ENCODE measurements around the gene BEGAIN. TPM values are rescaled to one million over a fixed set of nuclear protein-coding genes. Genes with fewer than 3 reads are reported as not detected.
"Not testable (repeated sequence)": the region's sequence is repeated elsewhere in the genome, so short reads cannot be mapped to it uniquely, and the experiment has no call there.

The BEGAIN gene
- total and polyA plus RNA-seq, 9 donors: 0.35 to 11.0 (median 4.6) TPM

DNA sequence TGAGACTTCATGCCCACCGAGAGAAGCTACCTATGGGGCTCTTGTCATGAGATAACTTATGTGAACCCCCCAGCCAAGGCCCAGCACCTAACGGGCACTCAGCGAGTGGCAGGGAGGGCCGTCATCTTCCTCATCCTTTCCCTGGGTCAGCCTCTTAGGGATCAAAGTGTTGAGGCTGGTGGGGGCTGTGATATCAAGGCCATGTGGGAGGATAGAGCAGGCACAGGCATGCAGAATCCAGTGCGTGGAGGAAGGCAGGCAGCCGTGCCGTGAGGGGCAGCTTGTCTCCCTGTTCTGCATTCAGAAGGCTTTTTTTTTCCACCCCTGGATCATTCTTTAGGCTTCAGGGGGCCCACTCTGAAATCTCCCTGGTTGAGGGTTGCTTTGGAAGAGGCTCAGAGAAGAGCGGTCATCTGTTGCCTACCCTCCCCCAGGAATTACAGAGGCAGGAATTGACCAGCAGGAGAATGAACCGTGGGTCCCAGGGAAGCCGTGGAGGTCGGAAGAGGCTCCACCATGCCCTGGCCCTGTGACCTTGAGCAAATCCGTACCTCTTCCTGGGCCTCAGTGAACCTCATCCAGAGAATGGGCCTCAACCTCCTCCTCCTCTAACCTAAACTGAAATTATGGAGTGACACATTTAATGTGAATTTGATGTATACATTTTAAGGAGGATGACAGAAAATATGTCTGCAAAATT lies 62.8 kb downstream of the BEGAIN start:
- no peak for TF ChIP-seq POLR2A (IDR thresholded peaks at IDR 0.05)
- TF ChIP-seq, protein P1, sequence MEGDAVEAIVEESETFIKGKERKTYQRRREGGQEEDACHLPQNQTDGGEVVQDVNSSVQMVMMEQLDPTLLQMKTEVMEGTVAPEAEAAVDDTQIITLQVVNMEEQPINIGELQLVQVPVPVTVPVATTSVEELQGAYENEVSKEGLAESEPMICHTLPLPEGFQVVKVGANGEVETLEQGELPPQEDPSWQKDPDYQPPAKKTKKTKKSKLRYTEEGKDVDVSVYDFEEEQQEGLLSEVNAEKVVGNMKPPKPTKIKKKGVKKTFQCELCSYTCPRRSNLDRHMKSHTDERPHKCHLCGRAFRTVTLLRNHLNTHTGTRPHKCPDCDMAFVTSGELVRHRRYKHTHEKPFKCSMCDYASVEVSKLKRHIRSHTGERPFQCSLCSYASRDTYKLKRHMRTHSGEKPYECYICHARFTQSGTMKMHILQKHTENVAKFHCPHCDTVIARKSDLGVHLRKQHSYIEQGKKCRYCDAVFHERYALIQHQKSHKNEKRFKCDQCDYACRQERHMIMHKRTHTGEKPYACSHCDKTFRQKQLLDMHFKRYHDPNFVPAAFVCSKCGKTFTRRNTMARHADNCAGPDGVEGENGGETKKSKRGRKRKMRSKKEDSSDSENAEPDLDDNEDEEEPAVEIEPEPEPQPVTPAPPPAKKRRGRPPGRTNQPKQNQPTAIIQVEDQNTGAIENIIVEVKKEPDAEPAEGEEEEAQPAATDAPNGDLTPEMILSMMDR (IDR thresholded peaks at IDR 0.05): no peak
- TF ChIP-seq EP300 (IDR thresholded peaks at IDR 0.05): no peak
- no peaks in the 10 kb centered on the region for H3K36me3 ChIP-seq
- no peaks in the 10 kb centered on the region for H3K9me3 ChIP-seq
- no peak overlapping the region for H3K4me3 ChIP-seq
- intact Hi-C loops (cut with DNase I): no loop called here
- H3K27ac ChIP-seq: no peak overlapping the region
- H3K27me3 ChIP-seq: no peaks in the 10 kb centered on the region
- no peak for DNase-seq
- H3K4me1 ChIP-seq (ENCODE audit: insufficient read depth): no peaks in the 10 kb centered on the region
- 63 to 80% (median 70%) methylated on average over 12 of the region's 12 CpGs for WGBS, 3 donors

DNA sequence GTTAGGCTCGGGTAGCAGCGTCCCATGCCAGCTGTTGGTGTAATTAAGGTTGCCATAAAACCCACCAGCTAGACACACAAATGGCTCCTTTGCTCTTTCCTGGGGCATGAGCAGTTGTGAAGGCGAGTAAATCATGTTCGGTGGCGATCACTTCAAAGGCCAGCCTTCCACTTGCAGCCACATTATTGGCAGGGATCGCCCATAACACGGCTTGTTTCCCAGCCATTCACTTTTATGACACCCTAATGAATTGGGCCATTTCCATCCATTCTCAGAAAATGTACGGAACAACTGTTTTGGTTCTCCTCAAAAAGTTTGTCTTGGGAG lies 63.4 kb downstream of the BEGAIN start:
- DNase-seq: no peak
- H3K4me1 ChIP-seq (ENCODE audit: insufficient read depth): no peaks in the 10 kb centered on the region
- no peak overlapping the region for H3K27ac ChIP-seq
- H3K9me3 ChIP-seq: no peaks in the 10 kb centered on the region
- H3K36me3 ChIP-seq: no peaks in the 10 kb centered on the region
- WGBS, 3 donors: 92 to 95% (median 93%) methylated on average over 8 of the region's 8 CpGs
- intact Hi-C loops (cut with DNase I): no loop called here
- H3K27me3 ChIP-seq: no peaks in the 10 kb centered on the region
- H3K4me3 ChIP-seq: no peak overlapping the region
- no peak for TF ChIP-seq POLR2A (IDR thresholded peaks at IDR 0.05)
- TF ChIP-seq EP300 (IDR thresholded peaks at IDR 0.05): no peak
- TF ChIP-seq, protein P1 (IDR thresholded peaks at IDR 0.05): no peak

DNA sequence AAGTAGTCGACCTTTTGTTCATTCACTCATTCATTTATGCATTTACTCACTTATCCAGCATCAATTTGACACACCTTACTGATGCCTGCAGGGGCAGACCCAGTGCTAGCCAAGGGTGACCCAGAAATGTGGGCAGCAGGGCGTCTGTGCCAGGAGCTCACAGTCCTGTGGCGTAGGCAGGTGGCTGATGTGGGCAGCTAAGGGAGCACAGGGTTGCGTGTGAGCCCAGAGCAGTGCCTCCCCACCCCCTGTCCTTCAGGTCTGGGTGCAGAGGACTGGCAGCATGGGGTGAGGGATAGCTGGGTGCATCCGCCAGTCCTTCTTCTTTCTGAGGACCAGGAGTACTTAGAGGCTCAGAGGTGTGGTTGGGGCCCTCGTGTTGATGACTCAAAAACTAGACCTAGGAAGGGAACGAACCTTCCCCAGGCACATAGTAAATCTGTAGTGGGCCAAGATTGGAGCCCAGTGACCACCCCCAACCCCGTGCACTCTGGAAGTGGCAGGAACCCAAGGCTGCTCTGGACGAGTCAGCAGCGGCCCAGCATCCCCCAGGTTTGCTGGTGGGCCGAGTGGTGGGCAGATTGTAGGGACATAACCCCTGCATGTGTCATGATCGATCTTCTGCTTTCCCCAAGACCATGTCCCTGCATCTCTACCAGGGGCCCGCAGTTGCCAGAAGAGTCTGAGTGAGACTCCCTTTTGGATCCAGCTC lies 63.9 kb downstream of the BEGAIN start:
- Histone ChIP-seq H3K27ac (no peak overlapping the region), H3K9me3 (no peaks in the 10 kb centered on the region), H3K4me3 (no peak overlapping the region), H3K27me3 (no peaks in the 10 kb centered on the region), H3K4me1 (ENCODE audit: insufficient read depth) (no peaks in the 10 kb centered on the region), H3K36me3 (no peaks in the 10 kb centered on the region)
- TF ChIP-seq POLR2A (IDR thresholded peaks at IDR 0.05): no peak
- TF ChIP-seq, protein P1 (IDR thresholded peaks at IDR 0.05): no peak
- DNase-seq: no peak
- intact Hi-C loops (cut with DNase I): no loop called here
- WGBS, 3 donors: 84 to 91% (median 91%) methylated on average over 13 of the region's 13 CpGs

DNA sequence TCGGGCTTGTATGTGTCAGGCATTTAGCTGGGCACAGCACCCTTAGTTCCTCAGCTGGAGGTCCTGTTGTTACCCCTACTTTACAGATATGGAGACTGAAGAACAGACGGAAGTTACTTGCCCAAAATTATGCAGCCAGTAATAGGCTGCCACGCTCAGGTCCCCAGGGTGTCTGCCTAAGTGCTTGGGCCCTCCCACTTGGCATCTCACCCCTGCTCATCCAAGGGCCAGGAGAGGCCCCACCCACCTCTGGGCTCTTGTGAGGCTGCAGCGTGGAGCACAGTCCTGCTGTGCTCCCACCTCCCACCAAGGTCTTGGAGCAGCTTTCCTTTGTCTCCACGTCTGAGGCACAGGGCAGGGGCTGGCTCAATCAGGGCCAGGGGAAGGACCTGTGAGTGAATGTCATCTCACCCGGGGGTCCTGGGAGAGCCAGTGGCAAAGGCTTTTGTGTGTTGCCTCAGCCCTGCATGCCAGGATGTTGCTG lies 64.6 kb downstream of the BEGAIN start:
- H3K36me3 ChIP-seq: no peaks in the 10 kb centered on the region
- no peak for TF ChIP-seq EP300 (IDR thresholded peaks at IDR 0.05)
- TF ChIP-seq, protein P1 (IDR thresholded peaks at IDR 0.05): no peak
- TF ChIP-seq POLR2A (IDR thresholded peaks at IDR 0.05): no peak
- intact Hi-C loops (cut with DNase I): no loop called here
- H3K27ac ChIP-seq: no peak overlapping the region
- H3K4me3 ChIP-seq: no peak overlapping the region
- no peak for DNase-seq
- 47 to 58% (median 53%) methylated on average over 6 of the region's 6 CpGs for WGBS, 3 donors
- no peaks in the 10 kb centered on the region for H3K27me3 ChIP-seq
- no peaks in the 10 kb centered on the region for H3K4me1 ChIP-seq (ENCODE audit: insufficient read depth)
- H3K9me3 ChIP-seq: no peaks in the 10 kb centered on the region

DNA sequence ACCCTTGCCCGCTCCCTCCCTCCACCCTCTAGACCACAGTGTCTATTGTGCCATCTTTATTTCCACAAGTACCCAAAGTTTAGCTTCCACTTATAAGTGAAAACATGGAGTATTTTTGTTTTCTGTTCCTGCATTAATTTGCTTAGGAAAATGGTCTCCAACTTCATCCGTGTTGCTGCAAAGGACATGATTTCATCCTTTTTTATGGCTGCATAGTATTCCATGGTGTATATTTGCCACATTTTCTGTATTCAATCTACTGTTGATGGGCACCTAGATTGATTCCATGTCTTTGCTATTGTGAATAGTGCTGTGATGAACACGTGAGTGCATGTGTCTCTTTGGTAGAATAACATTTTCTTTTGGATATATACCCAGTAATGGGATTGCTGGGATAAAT lies 81.2 kb downstream of the BEGAIN start:
- not testable (repeated sequence) for H3K9me3 ChIP-seq; H3K27me3 ChIP-seq; DNase-seq; H3K4me3 ChIP-seq; H3K4me1 ChIP-seq (ENCODE audit: insufficient read depth); H3K36me3 ChIP-seq; H3K27ac ChIP-seq
- intact Hi-C loops (cut with DNase I): loop anchor here in 1 of 4 donors (10.0 kb wide), 1 partner anchor 1889 kb away; no protein-coding TSS in a partner anchor
- 93 to 98% (median 97%) methylated on average over 3 of the region's 3 CpGs for WGBS, 3 donors

All from ovary (tissue), 9 donors.